GM23338 (cell line): Measurements from ENCODE around the gene UBE2E2. TPM values are rescaled to one million over a fixed set of nuclear protein-coding genes. Genes with fewer than 3 reads are reported as not detected.

ENCODE experiments used
- ATAC-seq: fragments of 200-7000 bp; cut with Tn5 transposase; 3 replicates; pipeline ENCODE4 v1.9.1; 2020
- DNase-seq: peaks from one replicate; pipeline ENCODE4 v3.0.0-alpha.2; 2015; ENCODE audit warnings: low spot score
- H2AFZ ChIP-seq: fragments of 200-600 bp; sonication (generic); 2 replicates; pipeline ENCODE4 v1.8.0; 2016; ENCODE audit warnings: antibody characterized with exemption, mild to moderate bottlenecking, moderate library complexity
- H3F3A ChIP-seq: fragments of 200-600 bp; sonication (generic); replicated peaks from 2 replicates; pipeline ENCODE4 v1.8.0; 2017; ENCODE audit warnings: antibody characterized with exemption, mixed run types, low read depth
- H3K27ac ChIP-seq: fragments of 200-600 bp; sonication (generic); 2 replicates; pipeline ENCODE4 v1.6.1; 2016; ENCODE audit warnings: low read depth
- H3K27me3 ChIP-seq: fragments of 200-600 bp; sonication (generic); 2 replicates; pipeline ENCODE4 v1.8.0; 2016; ENCODE audit warnings: mild to moderate bottlenecking, mixed run types, moderate library complexity; ENCODE audit not compliant: insufficient read depth
- H3K36me3 ChIP-seq: fragments of 200-600 bp; sonication (generic); 2 replicates; pipeline ENCODE4 v1.8.0; 2016; ENCODE audit warnings: mild to moderate bottlenecking; ENCODE audit not compliant: insufficient read depth
- H3K4me1 ChIP-seq: fragments of 200-600 bp; sonication (generic); 2 replicates; pipeline ENCODE4 v1.8.0; 2016; ENCODE audit warnings: mild to moderate bottlenecking, moderate library complexity; ENCODE audit not compliant: insufficient read depth
- H3K4me2 ChIP-seq: fragments of 200-600 bp; sonication (generic); 2 replicates; pipeline ENCODE4 v1.7.1; 2017; ENCODE audit warnings: mixed run types
- H3K4me3 ChIP-seq: fragments of 200-600 bp; sonication (generic); 2 replicates; pipeline ENCODE4 v1.6.1; 2016; ENCODE audit warnings: mixed run types
- H3K79me2 ChIP-seq: fragments of 200-600 bp; sonication (generic); replicated peaks from 2 replicates; pipeline ENCODE4 v1.8.0; 2017; ENCODE audit warnings: mild to moderate bottlenecking; ENCODE audit not compliant: insufficient read depth
- H3K9me2 ChIP-seq: fragments of 200-600 bp; sonication (generic); 2 replicates; pipeline ENCODE4 v1.8.0; 2017; ENCODE audit not compliant: insufficient read depth
- H4K20me1 ChIP-seq: fragments of 200-600 bp; sonication (generic); replicated peaks from 2 replicates; pipeline ENCODE4 v1.8.0; 2017; ENCODE audit warnings: mild to moderate bottlenecking; ENCODE audit not compliant: insufficient read depth
- H3K27ac Mint-ChIP-seq: 2 replicates; pipeline ENCODE4 v1.8.0; 2020; ENCODE audit warnings: inconsistent platforms, mild to moderate bottlenecking, moderate library complexity, mixed read lengths
- H3K27me3 Mint-ChIP-seq: 3 replicates; pipeline ENCODE4 v1.8.0; 2022; ENCODE audit warnings: low read depth, mild to moderate bottlenecking, moderate library complexity, mixed read lengths, inconsistent platforms; ENCODE audit not compliant: insufficient read depth, poor library complexity
- H3K36me3 Mint-ChIP-seq: 3 replicates; pipeline ENCODE4 v1.8.0; 2021; ENCODE audit warnings: low read depth, mild to moderate bottlenecking, inconsistent platforms, moderate library complexity, mixed read lengths
- H3K4me1 Mint-ChIP-seq: 3 replicates; pipeline ENCODE4 v1.8.0; 2020; ENCODE audit warnings: mild to moderate bottlenecking, inconsistent platforms, mixed read lengths
- H3K4me3 Mint-ChIP-seq: 3 replicates; pipeline ENCODE4 v1.8.0; 2021; ENCODE audit warnings: moderate library complexity, mild to moderate bottlenecking, inconsistent platforms, mixed read lengths
- H3K9me3 Mint-ChIP-seq: 3 replicates; pipeline ENCODE4 v1.8.0; 2020; ENCODE audit warnings: moderate library complexity, mild to moderate bottlenecking, inconsistent platforms, mixed read lengths
- CREB1 ChIP-seq: fragments of 250-450 bp; sonication (Bioruptor Pico); IDR thresholded peaks from 2 replicates; pipeline ENCODE4 v1.5.0; 2020; ENCODE audit warnings: low read depth, mild to moderate bottlenecking, moderate library complexity
- EZH2 ChIP-seq: fragments of 200-600 bp; sonication (generic); IDR thresholded peaks from one replicate; pipeline ENCODE4 v1.8.0; 2017; ENCODE audit warnings: antibody characterized with exemption, mild to moderate bottlenecking, low read depth; ENCODE audit not compliant: unreplicated experiment
- EZH2phosphoT487 ChIP-seq: fragments of 200-600 bp; sonication (generic); IDR thresholded peaks from one replicate; pipeline ENCODE4 v1.8.1; 2018; ENCODE audit warnings: antibody characterized with exemption; ENCODE audit not compliant: unreplicated experiment
- JUNB ChIP-seq: IDR thresholded peaks from one replicate; pipeline ENCODE4 v1.6.1; 2016; ENCODE audit warnings: antibody characterized with exemption; ENCODE audit not compliant: unreplicated experiment
- NANOG ChIP-seq: IDR thresholded peaks from 2 replicates; pipeline ENCODE4 v1.6.1; 2016; ENCODE audit warnings: antibody characterized with exemption, borderline replicate concordance
- POLR2AphosphoS5 ChIP-seq: IDR thresholded peaks from 2 replicates; pipeline ENCODE4 v1.6.1; 2016; ENCODE audit warnings: antibody characterized with exemption, low read depth
- STAT1 ChIP-seq: IDR thresholded peaks from one replicate; pipeline ENCODE4 v1.6.1; 2016; ENCODE audit warnings: antibody characterized with exemption; ENCODE audit not compliant: unreplicated experiment
- ZNF114 ChIP-seq: fragments of 250-450 bp; sonication (Bioruptor Pico); IDR thresholded peaks from 2 replicates; pipeline ENCODE4 v1.5.0; 2020; ENCODE audit warnings: mild to moderate bottlenecking, moderate library complexity
- ZNF331 ChIP-seq: fragments of 250-450 bp; sonication (Bioruptor Pico); IDR thresholded peaks from 2 replicates; pipeline ENCODE4 v1.5.0; 2020; ENCODE audit warnings: low read depth, mild to moderate bottlenecking, moderate library complexity
- polyA plus RNA-seq: library from polyadenylated mRNA; unstranded; fragments of >200 nt; fragmentation: Nextera tagmentation; extraction: Ambion mirVana; gene quantifications from 2 replicates; pipeline ENCODE4 v1.2.1, GENCODE V29; 2016
- total RNA-seq: library from RNA; depleted of rRNA; stranded (reverse); fragments of >200 nt; shearing (Covaris generic); gene quantifications from 2 replicates; pipeline ENCODE4 v1.2.3, GENCODE V29; 2014
- TF ChIP-seq, protein P1 (sequence below): IDR thresholded peaks from 2 replicates; pipeline ENCODE4 v1.6.1; 2016; ENCODE audit warnings: antibody characterized with exemption
- TF ChIP-seq, protein P2 (sequence below): IDR thresholded peaks from one replicate; pipeline ENCODE4 v1.6.1; 2018; ENCODE audit warnings: antibody characterized with exemption; ENCODE audit not compliant: unreplicated experiment
- TF ChIP-seq, protein P3 (sequence below), 2 experiments: fragments of 200-600 bp in 1 of 2; sonication (generic) in 1 of 2; conservative IDR thresholded peaks; 2 replicates each; pipeline versions ENCODE4 v1.5.1 to v1.6.1; 2016 to 2017; ENCODE audit warnings: antibody characterized with exemption in 2 of 2, low read depth in 2 of 2, mild to moderate bottlenecking in 2 of 2, moderate library complexity in 1 of 2
- TF ChIP-seq, protein P4 (sequence below): fragments of 250-450 bp; sonication (Bioruptor Pico); IDR thresholded peaks from 2 replicates; pipeline ENCODE4 v1.5.0; 2020; ENCODE audit warnings: mild to moderate bottlenecking, moderate library complexity

UBE2E2 gene
- total and polyA plus RNA-seq, 2 experiments from 2014 or later, result 86.9 to 169 TPM

DNA sequence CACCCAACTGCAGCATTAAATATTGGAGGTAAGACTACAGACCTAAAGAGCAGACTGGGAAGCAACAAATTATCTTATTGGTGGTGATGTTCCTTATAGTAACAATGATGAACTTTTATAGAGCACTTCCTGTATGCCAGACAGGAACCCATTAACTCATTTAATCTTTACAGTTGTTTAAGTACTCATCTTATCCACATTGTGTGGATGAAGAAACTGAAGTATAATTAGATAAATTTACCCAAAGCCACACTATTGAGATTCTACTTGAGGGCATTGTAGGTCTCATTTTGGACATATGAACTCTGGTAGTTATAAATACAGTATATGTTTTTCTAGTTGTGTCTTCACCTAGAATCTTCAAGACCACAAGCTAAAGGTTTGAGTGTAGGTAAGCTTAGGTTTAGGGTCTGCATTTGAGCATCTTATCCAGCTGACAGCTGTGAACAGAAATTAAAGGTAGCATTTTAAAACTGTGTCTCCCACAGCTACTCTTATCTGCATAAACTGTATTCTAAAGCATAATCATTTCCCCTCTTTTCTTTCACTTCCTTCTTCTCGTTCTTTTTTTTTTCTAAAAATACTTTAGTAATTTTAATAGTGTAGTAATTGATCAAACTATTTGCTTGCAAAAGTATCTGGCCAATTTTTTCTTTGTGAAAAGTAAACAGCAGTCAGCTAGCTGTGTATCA is 138.2 kb downstream of the UBE2E2 start:
- peaks cover 3% of the 10 kb centered on the region; the same call in 1 of the 2 replicates for H4K20me1 ChIP-seq
- ATAC-seq (no peak), DNase-seq (no peak)
- no peaks in the 10 kb centered on the region for H3K9me2 ChIP-seq
- no peaks in the 10 kb centered on the region for H3K9me3 Mint-ChIP-seq
- no peak overlapping the region for H3K27ac ChIP-seq
- no peaks in the 10 kb centered on the region for H3K27me3 ChIP-seq
- no peaks in the 10 kb centered on the region for H3K36me3 ChIP-seq
- no peak overlapping the region for H3K4me3 Mint-ChIP-seq
- H3K4me1 ChIP-seq, result peaks cover 18% of the 10 kb centered on the region; the same call in 1 of the 2 replicates
- no peaks in the 10 kb centered on the region for H3K36me3 Mint-ChIP-seq
- no peaks in the 10 kb centered on the region for H3K27me3 Mint-ChIP-seq
- no peak overlapping the region for H2AFZ ChIP-seq
- TF ChIP-seq STAT1 (no peak), NANOG (no peak), ZNF114 (CRISPR knock-in tag) (no peak), POLR2AphosphoS5 (no peak), CREB1 (CRISPR knock-in tag) (no peak), ZNF331 (CRISPR knock-in tag) (no peak), EZH2 (no peak), JUNB (no peak), EZH2phosphoT487 (no peak)
- TF ChIP-seq, protein P1, sequence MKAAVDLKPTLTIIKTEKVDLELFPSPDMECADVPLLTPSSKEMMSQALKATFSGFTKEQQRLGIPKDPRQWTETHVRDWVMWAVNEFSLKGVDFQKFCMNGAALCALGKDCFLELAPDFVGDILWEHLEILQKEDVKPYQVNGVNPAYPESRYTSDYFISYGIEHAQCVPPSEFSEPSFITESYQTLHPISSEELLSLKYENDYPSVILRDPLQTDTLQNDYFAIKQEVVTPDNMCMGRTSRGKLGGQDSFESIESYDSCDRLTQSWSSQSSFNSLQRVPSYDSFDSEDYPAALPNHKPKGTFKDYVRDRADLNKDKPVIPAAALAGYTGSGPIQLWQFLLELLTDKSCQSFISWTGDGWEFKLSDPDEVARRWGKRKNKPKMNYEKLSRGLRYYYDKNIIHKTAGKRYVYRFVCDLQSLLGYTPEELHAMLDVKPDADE, result no peak
- TF ChIP-seq, protein P2, sequence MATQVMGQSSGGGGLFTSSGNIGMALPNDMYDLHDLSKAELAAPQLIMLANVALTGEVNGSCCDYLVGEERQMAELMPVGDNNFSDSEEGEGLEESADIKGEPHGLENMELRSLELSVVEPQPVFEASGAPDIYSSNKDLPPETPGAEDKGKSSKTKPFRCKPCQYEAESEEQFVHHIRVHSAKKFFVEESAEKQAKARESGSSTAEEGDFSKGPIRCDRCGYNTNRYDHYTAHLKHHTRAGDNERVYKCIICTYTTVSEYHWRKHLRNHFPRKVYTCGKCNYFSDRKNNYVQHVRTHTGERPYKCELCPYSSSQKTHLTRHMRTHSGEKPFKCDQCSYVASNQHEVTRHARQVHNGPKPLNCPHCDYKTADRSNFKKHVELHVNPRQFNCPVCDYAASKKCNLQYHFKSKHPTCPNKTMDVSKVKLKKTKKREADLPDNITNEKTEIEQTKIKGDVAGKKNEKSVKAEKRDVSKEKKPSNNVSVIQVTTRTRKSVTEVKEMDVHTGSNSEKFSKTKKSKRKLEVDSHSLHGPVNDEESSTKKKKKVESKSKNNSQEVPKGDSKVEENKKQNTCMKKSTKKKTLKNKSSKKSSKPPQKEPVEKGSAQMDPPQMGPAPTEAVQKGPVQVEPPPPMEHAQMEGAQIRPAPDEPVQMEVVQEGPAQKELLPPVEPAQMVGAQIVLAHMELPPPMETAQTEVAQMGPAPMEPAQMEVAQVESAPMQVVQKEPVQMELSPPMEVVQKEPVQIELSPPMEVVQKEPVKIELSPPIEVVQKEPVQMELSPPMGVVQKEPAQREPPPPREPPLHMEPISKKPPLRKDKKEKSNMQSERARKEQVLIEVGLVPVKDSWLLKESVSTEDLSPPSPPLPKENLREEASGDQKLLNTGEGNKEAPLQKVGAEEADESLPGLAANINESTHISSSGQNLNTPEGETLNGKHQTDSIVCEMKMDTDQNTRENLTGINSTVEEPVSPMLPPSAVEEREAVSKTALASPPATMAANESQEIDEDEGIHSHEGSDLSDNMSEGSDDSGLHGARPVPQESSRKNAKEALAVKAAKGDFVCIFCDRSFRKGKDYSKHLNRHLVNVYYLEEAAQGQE, result no peak
- TF ChIP-seq, protein P3, sequence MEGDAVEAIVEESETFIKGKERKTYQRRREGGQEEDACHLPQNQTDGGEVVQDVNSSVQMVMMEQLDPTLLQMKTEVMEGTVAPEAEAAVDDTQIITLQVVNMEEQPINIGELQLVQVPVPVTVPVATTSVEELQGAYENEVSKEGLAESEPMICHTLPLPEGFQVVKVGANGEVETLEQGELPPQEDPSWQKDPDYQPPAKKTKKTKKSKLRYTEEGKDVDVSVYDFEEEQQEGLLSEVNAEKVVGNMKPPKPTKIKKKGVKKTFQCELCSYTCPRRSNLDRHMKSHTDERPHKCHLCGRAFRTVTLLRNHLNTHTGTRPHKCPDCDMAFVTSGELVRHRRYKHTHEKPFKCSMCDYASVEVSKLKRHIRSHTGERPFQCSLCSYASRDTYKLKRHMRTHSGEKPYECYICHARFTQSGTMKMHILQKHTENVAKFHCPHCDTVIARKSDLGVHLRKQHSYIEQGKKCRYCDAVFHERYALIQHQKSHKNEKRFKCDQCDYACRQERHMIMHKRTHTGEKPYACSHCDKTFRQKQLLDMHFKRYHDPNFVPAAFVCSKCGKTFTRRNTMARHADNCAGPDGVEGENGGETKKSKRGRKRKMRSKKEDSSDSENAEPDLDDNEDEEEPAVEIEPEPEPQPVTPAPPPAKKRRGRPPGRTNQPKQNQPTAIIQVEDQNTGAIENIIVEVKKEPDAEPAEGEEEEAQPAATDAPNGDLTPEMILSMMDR (conservative IDR thresholded peaks at IDR 0.05; ENCODE audit: low read depth in 2 of 2), result no peak
- TF ChIP-seq, protein P4, sequence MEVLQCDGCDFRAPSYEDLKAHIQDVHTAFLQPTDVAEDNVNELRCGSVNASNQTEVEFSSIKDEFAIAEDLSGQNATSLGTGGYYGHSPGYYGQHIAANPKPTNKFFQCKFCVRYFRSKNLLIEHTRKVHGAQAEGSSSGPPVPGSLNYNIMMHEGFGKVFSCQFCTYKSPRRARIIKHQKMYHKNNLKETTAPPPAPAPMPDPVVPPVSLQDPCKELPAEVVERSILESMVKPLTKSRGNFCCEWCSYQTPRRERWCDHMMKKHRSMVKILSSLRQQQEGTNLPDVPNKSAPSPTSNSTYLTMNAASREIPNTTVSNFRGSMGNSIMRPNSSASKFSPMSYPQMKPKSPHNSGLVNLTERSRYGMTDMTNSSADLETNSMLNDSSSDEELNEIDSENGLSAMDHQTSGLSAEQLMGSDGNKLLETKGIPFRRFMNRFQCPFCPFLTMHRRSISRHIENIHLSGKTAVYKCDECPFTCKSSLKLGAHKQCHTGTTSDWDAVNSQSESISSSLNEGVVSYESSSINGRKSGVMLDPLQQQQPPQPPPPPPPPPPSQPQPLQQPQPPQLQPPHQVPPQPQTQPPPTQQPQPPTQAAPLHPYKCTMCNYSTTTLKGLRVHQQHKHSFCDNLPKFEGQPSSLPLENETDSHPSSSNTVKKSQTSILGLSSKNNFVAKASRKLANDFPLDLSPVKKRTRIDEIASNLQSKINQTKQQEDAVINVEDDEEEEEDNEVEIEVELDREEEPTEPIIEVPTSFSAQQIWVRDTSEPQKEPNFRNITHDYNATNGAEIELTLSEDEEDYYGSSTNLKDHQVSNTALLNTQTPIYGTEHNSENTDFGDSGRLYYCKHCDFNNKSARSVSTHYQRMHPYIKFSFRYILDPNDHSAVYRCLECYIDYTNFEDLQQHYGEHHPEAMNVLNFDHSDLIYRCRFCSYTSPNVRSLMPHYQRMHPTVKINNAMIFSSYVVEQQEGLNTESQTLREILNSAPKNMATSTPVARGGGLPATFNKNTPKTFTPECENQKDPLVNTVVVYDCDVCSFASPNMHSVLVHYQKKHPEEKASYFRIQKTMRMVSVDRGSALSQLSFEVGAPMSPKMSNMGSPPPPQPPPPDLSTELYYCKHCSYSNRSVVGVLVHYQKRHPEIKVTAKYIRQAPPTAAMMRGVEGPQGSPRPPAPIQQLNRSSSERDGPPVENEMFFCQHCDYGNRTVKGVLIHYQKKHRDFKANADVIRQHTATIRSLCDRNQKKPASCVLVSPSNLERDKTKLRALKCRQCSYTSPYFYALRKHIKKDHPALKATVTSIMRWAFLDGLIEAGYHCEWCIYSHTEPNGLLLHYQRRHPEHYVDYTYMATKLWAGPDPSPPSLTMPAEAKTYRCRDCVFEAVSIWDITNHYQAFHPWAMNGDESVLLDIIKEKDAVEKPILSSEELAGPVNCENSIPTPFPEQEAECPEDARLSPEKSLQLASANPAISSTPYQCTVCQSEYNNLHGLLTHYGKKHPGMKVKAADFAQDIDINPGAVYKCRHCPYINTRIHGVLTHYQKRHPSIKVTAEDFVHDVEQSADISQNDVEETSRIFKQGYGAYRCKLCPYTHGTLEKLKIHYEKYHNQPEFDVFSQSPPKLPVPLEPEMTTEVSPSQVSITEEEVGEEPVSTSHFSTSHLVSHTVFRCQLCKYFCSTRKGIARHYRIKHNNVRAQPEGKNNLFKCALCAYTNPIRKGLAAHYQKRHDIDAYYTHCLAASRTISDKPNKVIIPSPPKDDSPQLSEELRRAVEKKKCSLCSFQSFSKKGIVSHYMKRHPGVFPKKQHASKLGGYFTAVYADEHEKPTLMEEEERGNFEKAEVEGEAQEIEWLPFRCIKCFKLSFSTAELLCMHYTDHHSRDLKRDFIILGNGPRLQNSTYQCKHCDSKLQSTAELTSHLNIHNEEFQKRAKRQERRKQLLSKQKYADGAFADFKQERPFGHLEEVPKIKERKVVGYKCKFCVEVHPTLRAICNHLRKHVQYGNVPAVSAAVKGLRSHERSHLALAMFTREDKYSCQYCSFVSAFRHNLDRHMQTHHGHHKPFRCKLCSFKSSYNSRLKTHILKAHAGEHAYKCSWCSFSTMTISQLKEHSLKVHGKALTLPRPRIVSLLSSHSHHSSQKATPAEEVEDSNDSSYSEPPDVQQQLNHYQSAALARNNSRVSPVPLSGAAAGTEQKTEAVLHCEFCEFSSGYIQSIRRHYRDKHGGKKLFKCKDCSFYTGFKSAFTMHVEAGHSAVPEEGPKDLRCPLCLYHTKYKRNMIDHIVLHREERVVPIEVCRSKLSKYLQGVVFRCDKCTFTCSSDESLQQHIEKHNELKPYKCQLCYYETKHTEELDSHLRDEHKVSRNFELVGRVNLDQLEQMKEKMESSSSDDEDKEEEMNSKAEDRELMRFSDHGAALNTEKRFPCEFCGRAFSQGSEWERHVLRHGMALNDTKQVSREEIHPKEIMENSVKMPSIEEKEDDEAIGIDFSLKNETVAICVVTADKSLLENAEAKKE (CRISPR knock-in tag), result no peak
- H3K4me3 ChIP-seq, result no peak overlapping the region
- no peak overlapping the region; the same call in 1 of the 2 replicates for H3K4me2 ChIP-seq
- H3K79me2 ChIP-seq, result peaks cover 21% of the 10 kb centered on the region
- no peaks in the 10 kb centered on the region for H3F3A ChIP-seq
- H3K4me1 Mint-ChIP-seq, result peaks cover 18% of the 10 kb centered on the region
- H3K27ac Mint-ChIP-seq, result no peak overlapping the region
